ENCODE data around the gene SLC7A8.

Gene SLC7A8

GRCh38 chr14:23182372-23183157, 895 bp downstream of the SLC7A8 start:
- DNase-seq: no peak

- DNase-seq: no peak
Observed at GRCh38 chr14:23181946-23182345, 1.5 kb downstream of the SLC7A8 start.

- no peak for DNase-seq
Observed at GRCh38 chr14:23181453-23181852, 2.0 kb downstream of the SLC7A8 start.

GRCh38 chr14:23177181-23177580, 6.3 kb downstream of the SLC7A8 start:
- DNase-seq: no peak

- DNase-seq: no peak
Observed at GRCh38 chr14:23175823-23176222, 7.6 kb downstream of the SLC7A8 start.

- no peak for DNase-seq
Observed at GRCh38 chr14:23174296-23175184, 8.9 kb downstream of the SLC7A8 start.

GRCh38 chr14:23173796-23174195, 9.7 kb downstream of the SLC7A8 start:
- no peak for DNase-seq

- DNase-seq: no peak
Observed at GRCh38 chr14:23173031-23173430, 10.4 kb downstream of the SLC7A8 start.

GRCh38 chr14:23172574-23172973, 10.9 kb downstream of the SLC7A8 start:
- no peak for DNase-seq

- no peak for DNase-seq
Observed at GRCh38 chr14:23172096-23172495, 11.4 kb downstream of the SLC7A8 start.

- DNase-seq: no peak
Observed at GRCh38 chr14:23171222-23171975, 12.1 kb downstream of the SLC7A8 start.

GRCh38 chr14:23169622-23170021, 13.8 kb downstream of the SLC7A8 start:
- no peak for DNase-seq

GRCh38 chr14:23168246-23168645, 15.2 kb downstream of the SLC7A8 start:
- DNase-seq: no peak

- no peak for DNase-seq
Observed at GRCh38 chr14:23167116-23167847, 16.2 kb downstream of the SLC7A8 start.

GRCh38 chr14:23164949-23165348, 18.5 kb downstream of the SLC7A8 start:
- DNase-seq: no peak

GRCh38 chr14:23164250-23164649, 19.2 kb downstream of the SLC7A8 start:
- no peak for DNase-seq

- DNase-seq: no peak
Observed at GRCh38 chr14:23163830-23164229, 19.6 kb downstream of the SLC7A8 start.

- no peak for DNase-seq
Observed at GRCh38 chr14:23162800-23163199, 20.7 kb downstream of the SLC7A8 start.

- DNase-seq: no peak
Observed at GRCh38 chr14:23162005-23162404, 21.5 kb downstream of the SLC7A8 start.

- peak; percentile 41 for DNase-seq
Observed at GRCh38 chr14:23160924-23161522, 22.4 kb downstream of the SLC7A8 start.

- DNase-seq: no peak
Observed at GRCh38 chr14:23159532-23159931, 23.9 kb downstream of the SLC7A8 start.

- DNase-seq: no peak
Observed at GRCh38 chr14:23158779-23159178, 24.7 kb downstream of the SLC7A8 start.

Measured in T1000 (cell line).